ENCODE measurements around the gene MED12. TPM values are rescaled to one million over a fixed set of nuclear protein-coding genes. Genes with fewer than 3 reads are reported as not detected.
A peak's percentile ranks its signal among the peaks of the same experiment; 100 is the strongest.

The MED12 gene
- total RNA-seq, 3 donors from 2014 or later (not counting 1 experiment from before 2014, with no cell fraction given): 111 to 156 (median 115) TPM

- Histone ChIP-seq H3K27me3 (ENCODE audit: control insufficient read depth, insufficient read depth, low read length) (no peaks in the 10 kb centered on the region), H3K9me3 (ENCODE audit: control insufficient read depth, insufficient read depth, low read length) (no peaks in the 10 kb centered on the region), H3K36me3 (ENCODE audit: control insufficient read depth, insufficient read depth, low read length) (no peaks in the 10 kb centered on the region), H3K4me1 (ENCODE audit: control insufficient read depth, insufficient read depth, low read length) (peaks cover 2% of the 10 kb centered on the region), H3K4me3 (ENCODE audit: low read length) (no peak overlapping the region), H3K27ac (ENCODE audit: low read length) (no peak overlapping the region)
- Mint-ChIP-seq H3K4me3 (no peak overlapping the region), H3K27ac (no peak overlapping the region), H3K36me3 (no peaks in the 10 kb centered on the region), H3K4me1 (peaks cover 0 to 8% of the 10 kb centered on the region in 2 donors), H3K27me3 (ENCODE audit: low read depth in 2 of 2) (no peaks in the 10 kb centered on the region), H3K9me3 (no peaks in the 10 kb centered on the region)
- no peak for ATAC-seq
- no peak for TF ChIP-seq CTCF (IDR thresholded peaks at IDR 0.05)
- intact Hi-C loops (cut with micrococcal nuclease): no loop called here
- no peak for DNase-seq
- 69% methylated on average over 3 of the region's 3 CpGs for WGBS (ENCODE audit: insufficient coverage)
Observed at GRCh38 chrX:71154641-71155040, 36.2 kb downstream of the MED12 start.

GRCh38 chrX:71158603-71159002 lies 40.2 kb downstream of the MED12 start:
- H3K4me1 Mint-ChIP-seq: peaks cover 0 to 8% of the 10 kb centered on the region in 2 donors
- H3K4me3 Mint-ChIP-seq: no peak overlapping the region
- DNase-seq (no peak), ATAC-seq (no peak)
- H3K36me3 ChIP-seq (ENCODE audit: control insufficient read depth, insufficient read depth, low read length): no peaks in the 10 kb centered on the region
- no peaks in the 10 kb centered on the region for H3K27me3 ChIP-seq (ENCODE audit: control insufficient read depth, insufficient read depth, low read length)
- no peak overlapping the region for H3K4me3 ChIP-seq (ENCODE audit: low read length)
- no peak overlapping the region for H3K27ac ChIP-seq (ENCODE audit: low read length)
- WGBS (ENCODE audit: insufficient coverage): 98% methylated on average over 6 of the region's 6 CpGs
- H3K27me3 Mint-ChIP-seq (ENCODE audit: low read depth in 2 of 2): no peaks in the 10 kb centered on the region
- H3K4me1 ChIP-seq (ENCODE audit: control insufficient read depth, insufficient read depth, low read length): peaks cover 2% of the 10 kb centered on the region
- TF ChIP-seq CTCF (IDR thresholded peaks at IDR 0.05): no peak
- H3K36me3 Mint-ChIP-seq: no peaks in the 10 kb centered on the region
- intact Hi-C loops (cut with micrococcal nuclease): no loop called here
- H3K9me3 Mint-ChIP-seq: no peaks in the 10 kb centered on the region
- H3K27ac Mint-ChIP-seq: no peak overlapping the region
- no peaks in the 10 kb centered on the region for H3K9me3 ChIP-seq (ENCODE audit: control insufficient read depth, insufficient read depth, low read length)

- intact Hi-C loops (cut with micrococcal nuclease): no loop called here
- H3K4me1 ChIP-seq (ENCODE audit: control insufficient read depth, insufficient read depth, low read length): peaks cover 2% of the 10 kb centered on the region
- H3K36me3 ChIP-seq (ENCODE audit: control insufficient read depth, insufficient read depth, low read length): no peaks in the 10 kb centered on the region
- no peak overlapping the region for H3K27ac ChIP-seq (ENCODE audit: low read length)
- Mint-ChIP-seq H3K36me3 (no peaks in the 10 kb centered on the region), H3K9me3 (no peaks in the 10 kb centered on the region), H3K27me3 (ENCODE audit: low read depth in 2 of 2) (no peaks in the 10 kb centered on the region), H3K4me3 (no peak overlapping the region), H3K4me1 (peaks cover 0 to 8% of the 10 kb centered on the region in 2 donors), H3K27ac (no peak overlapping the region)
- H3K9me3 ChIP-seq (ENCODE audit: control insufficient read depth, insufficient read depth, low read length): no peaks in the 10 kb centered on the region
- no peaks in the 10 kb centered on the region for H3K27me3 ChIP-seq (ENCODE audit: control insufficient read depth, insufficient read depth, low read length)
- TF ChIP-seq CTCF (IDR thresholded peaks at IDR 0.05): no peak
- no peak for ATAC-seq
- H3K4me3 ChIP-seq (ENCODE audit: low read length): no peak overlapping the region
- WGBS (ENCODE audit: insufficient coverage): 70% methylated on average over 3 of the region's 5 CpGs
- DNase-seq: peak in 1 of 2 donors; percentile 46
Observed at GRCh38 chrX:71159335-71159734, 40.9 kb downstream of the MED12 start.

GRCh38 chrX:71160475-71160874 lies 42.1 kb downstream of the MED12 start:
- no peak overlapping the region for H3K27ac Mint-ChIP-seq
- no peak for TF ChIP-seq CTCF (IDR thresholded peaks at IDR 0.05)

More at GRCh38 chrX:71160475-71160874, 42.1 kb downstream of the MED12 start:
- H3K27me3 ChIP-seq (ENCODE audit: control insufficient read depth, insufficient read depth, low read length): no peaks in the 10 kb centered on the region
- Mint-ChIP-seq H3K27me3 (ENCODE audit: low read depth in 2 of 2) (no peaks in the 10 kb centered on the region), H3K4me1 (peaks cover 0 to 8% of the 10 kb centered on the region in 2 donors), H3K9me3 (no peaks in the 10 kb centered on the region), H3K4me3 (no peak overlapping the region), H3K36me3 (no peaks in the 10 kb centered on the region)
- no peak overlapping the region for H3K4me3 ChIP-seq (ENCODE audit: low read length)
- 92% methylated on average over 3 of the region's 3 CpGs for WGBS (ENCODE audit: insufficient coverage)
- DNase-seq (no peak), ATAC-seq (no peak)
- no peaks in the 10 kb centered on the region for H3K9me3 ChIP-seq (ENCODE audit: control insufficient read depth, insufficient read depth, low read length)
- no peaks in the 10 kb centered on the region for H3K36me3 ChIP-seq (ENCODE audit: control insufficient read depth, insufficient read depth, low read length)
- H3K27ac ChIP-seq (ENCODE audit: low read length): no peak overlapping the region
- intact Hi-C loops (cut with micrococcal nuclease): no loop called here
- H3K4me1 ChIP-seq (ENCODE audit: control insufficient read depth, insufficient read depth, low read length): no peaks in the 10 kb centered on the region
